B cell (primary cell): ENCODE data around the gene KHDC4.

Source experiments
- EZH2 ChIP-seq: IDR thresholded peaks from 2 replicates; pipeline ENCODE4 v1.6.1; 2012; ENCODE audit warnings: borderline replicate concordance, low read depth, mild to moderate bottlenecking, moderate library complexity, low read length; ENCODE audit not compliant: insufficient read depth, poor library complexity, severe bottlenecking
- TF ChIP-seq, protein P1 (sequence below): fragments of 200-600 bp; IDR thresholded peaks from one replicate; pipeline ENCODE4 v1.8.0; 2022; ENCODE audit warnings: antibody characterized with exemption, mild to moderate bottlenecking

DNA sequence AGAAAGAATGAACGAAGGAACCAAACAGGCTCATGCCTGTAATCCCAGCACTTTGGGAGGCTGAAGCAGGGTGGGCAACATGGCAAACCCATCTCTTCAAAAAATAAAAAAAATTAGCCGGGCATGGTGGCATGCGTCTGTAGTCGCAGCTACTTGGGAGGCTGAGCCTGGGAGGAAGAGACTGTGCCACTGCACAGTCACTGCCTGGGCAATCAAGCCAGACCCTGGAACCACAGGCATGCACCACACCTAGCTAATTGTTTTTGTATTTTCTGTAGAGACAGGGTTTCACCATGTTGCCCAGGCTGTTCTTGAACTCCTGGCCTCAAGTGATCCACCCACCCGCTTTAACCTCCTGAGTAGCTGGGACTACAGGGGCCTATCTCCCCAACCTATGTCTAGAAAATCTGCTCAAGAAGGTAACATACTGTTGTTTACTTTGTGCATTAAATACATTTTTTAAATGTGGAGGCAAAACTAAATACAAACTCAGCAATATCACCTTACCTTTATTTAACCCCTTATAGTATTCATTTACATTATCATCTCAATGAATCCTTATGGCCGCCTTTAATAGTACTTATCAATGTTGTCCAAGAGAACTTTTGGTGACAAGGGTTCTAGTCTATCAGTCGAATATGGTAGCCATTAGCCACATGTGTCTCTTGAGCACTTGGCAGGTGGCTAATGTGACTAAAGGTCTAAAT, 2.7 kb downstream of the KHDC4 start:
- TF ChIP-seq, protein P1, sequence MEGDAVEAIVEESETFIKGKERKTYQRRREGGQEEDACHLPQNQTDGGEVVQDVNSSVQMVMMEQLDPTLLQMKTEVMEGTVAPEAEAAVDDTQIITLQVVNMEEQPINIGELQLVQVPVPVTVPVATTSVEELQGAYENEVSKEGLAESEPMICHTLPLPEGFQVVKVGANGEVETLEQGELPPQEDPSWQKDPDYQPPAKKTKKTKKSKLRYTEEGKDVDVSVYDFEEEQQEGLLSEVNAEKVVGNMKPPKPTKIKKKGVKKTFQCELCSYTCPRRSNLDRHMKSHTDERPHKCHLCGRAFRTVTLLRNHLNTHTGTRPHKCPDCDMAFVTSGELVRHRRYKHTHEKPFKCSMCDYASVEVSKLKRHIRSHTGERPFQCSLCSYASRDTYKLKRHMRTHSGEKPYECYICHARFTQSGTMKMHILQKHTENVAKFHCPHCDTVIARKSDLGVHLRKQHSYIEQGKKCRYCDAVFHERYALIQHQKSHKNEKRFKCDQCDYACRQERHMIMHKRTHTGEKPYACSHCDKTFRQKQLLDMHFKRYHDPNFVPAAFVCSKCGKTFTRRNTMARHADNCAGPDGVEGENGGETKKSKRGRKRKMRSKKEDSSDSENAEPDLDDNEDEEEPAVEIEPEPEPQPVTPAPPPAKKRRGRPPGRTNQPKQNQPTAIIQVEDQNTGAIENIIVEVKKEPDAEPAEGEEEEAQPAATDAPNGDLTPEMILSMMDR, result no peak
- no peak for TF ChIP-seq EZH2
